Measurements from ENCODE around the gene LRIG3.

The LRIG3 gene

DNA sequence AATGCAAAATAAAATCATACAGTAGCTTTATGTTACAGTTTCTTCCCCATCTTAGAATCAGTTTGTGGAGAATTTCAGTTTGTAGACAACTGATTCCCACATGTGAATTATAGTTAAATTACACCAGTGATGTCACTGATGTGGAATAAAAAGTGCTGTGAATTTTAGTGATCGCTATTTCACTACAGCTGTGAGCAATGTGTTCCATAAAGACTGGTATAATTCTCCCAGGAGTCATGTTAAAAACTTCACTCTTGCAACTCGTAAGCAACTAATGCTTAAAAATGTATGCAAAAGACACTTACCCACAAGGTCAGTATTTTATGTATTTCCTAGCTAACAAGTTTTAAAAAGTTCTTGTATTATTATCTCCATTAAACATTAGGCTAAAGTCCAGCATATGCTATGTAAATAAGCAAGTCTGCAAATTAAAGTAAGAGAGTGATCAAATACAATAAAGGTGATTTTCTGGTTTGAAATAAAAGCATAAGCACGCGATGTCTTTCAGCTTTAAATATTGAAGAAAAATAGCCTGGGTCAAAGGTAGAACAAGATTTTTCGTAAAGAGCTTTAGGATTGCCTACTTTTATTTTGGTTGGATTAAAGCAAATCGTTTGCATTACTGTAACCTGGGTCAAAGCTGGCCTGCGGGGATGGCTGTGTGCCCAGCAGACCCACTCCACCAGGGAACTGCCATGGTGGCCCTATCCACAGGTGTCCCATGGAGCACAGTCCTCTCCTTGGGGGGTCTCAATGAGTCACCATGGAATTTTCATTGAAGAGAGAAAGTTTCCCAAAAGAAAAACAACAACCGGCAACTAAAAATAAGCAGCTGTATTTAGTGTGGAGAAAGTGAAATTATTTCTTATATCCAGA, 12.7 kb upstream of the LRIG3 start:
- in situ Hi-C loops (cut with HindIII; ENCODE audit: low sequenced_read_pairs), result no loop called here

DNA sequence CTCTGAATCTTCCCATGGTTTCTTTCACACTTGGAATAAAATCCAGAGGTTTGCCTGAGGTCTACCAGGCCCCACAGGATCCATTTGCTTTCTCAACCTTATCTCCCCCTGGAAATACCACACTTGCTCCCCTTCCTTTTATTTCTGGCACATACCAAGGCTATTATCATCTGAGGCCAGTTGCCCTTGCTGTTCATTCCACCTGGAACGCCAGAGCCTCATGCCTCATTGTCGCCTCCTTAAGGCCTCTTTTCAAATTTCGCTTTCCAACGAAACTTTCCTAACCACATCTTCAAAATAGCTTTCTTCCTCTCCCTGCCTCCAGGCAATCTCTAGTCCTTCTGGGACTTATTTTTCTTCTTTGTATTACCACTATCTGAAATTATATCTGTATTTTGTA, 11.2 kb upstream of the LRIG3 start:
- in situ Hi-C loops (cut with HindIII; ENCODE audit: low sequenced_read_pairs), result no loop called here

DNA sequence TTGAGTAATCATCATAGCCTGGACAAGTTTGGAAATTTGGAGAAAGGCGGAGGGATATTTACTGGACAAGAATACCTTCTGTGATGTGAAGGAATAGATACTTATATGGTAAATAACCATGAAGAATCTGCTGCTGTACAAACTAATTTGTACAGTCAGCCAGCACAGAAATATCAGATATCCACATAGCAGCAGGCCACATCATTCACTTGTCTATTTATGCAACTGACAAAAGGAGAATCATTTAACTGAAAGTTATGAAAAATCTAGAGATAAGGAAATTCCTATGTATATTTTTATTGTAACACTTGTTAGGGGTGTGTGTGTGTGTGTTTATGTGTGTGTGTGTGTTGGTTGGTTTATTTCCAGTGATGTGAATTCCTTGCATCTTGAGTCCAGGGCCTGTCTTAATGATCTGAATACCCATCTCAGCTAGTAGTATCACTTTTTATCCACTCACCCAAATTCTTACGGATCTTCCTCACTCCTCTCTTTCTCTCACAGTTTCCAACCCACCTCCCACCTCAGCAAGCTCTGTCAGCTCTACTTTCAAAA, 10.5 kb upstream of the LRIG3 start:
- in situ Hi-C loops (cut with HindIII; ENCODE audit: low sequenced_read_pairs), result no loop called here

DNA sequence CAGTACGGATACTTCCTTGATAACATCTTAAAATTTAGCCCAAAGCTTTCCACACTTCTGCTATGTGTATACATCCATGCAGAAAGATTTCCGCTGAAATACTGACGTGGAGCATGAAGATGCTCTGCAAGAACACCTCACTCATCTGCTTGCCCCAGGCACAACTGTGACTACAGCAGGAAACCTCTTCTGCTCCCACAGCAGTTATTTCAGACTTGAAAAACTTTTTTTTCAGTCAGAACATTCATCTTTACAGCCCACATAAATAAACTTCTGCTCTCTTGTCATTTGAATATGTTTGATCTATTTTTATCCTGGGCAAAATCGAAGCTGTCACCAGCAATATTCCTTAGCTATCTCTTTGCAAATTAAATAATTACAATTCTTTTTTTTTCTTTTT, 6.8 kb upstream of the LRIG3 start:
- in situ Hi-C loops (cut with HindIII; ENCODE audit: low sequenced_read_pairs), result no loop called here

DNA sequence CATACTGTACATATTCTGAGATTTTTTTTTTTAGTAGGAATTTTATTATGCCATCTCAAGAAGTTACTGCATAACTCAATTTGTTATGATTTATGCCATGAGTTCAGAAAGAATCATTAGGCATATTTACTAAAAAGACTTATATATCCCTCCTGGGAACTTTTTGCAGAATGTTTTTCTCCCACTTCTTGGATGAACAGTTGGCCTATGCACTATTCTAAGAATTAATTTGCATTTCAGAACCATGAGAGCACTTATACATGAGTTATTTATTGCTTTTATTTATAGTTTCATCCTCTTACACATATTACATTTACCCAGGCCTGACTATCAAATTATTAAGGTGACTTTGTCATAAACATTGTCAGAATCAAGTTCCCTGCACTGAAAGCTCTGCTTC, 6.3 kb upstream of the LRIG3 start:
- in situ Hi-C loops (cut with HindIII; ENCODE audit: low sequenced_read_pairs), result no loop called here

DNA sequence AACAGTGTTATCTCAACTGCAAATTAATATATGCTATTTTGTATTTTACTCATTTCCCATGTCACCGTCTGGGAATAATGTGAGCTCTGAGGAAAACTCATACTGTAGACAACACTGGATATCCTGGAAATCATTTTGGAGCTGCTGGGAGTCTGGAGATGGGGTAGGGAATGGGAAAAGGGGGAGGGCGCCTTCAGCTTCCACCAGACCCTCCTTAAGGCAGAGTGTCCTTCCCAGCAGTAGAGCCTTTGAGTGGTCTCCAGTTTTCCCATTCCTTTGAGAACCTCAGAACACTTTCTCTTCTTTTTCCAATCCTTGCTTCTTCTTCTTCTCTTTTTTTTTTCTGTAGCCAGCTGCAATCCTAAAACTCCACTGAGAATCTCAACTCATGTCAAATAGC, 5.4 kb upstream of the LRIG3 start:
- in situ Hi-C loops (cut with HindIII; ENCODE audit: low sequenced_read_pairs), result no loop called here

DNA sequence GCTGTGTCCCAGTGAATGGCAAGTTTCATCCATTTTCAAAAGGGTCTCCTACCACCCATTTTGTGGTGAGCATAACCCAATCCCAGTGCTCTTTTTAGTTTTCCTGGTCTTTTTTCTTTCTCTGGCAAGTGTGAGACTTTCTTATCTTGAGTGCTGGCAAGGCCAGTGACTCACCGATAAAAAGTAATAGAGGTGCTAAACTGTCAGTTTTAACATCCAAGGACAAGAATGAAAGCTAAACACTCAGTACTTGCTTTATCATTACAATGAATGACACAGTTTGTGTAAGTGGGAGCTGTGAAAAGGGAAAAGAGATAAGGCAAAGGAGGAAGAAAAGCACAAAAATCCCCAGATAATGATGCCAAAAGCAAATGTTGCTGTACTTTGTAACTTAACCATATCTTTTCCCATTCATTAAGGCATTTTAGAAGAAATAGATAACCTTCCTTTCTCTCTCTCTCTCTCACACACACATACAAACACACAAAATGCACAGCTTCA, 4.9 kb upstream of the LRIG3 start:
- in situ Hi-C loops (cut with HindIII; ENCODE audit: low sequenced_read_pairs), result no loop called here

DNA sequence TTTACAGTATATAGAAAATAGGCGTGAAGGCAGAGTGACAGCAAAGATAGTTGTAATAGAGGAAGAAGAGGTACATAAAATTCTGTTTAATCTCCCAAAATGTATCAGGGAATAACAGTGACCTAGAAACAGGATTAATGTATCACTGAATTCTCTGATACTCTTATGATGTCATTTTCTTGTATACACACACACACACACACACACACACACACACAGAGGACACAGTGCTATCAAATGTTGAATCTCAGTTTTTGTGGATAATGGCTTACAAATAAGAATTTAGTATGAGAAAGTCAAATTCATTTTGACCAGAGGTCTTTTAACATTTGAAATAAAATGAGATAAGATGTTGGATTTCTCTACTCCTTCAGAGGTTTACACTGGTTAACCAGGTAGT, 4.3 kb upstream of the LRIG3 start:
- in situ Hi-C loops (cut with HindIII; ENCODE audit: low sequenced_read_pairs), result no loop called here

DNA sequence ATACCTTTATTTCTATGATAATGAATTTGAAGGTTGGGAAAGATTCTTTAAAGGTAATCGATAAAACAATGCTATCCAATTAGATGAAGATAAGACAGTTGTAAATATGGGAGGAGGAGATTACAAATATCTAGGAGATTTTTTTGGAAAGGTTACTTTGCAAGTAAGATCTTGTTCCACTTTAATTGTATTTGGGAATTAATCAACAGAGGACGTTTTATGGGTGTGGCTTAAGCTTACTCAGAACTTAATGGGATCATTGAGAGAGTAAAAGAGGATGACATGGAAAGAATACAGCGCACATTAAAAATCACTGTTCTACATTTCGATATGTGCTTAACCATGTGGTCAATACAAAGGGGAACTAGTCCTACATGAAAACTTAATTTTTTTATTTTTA, 3.5 kb upstream of the LRIG3 start:
- in situ Hi-C loops (cut with HindIII; ENCODE audit: low sequenced_read_pairs), result no loop called here

DNA sequence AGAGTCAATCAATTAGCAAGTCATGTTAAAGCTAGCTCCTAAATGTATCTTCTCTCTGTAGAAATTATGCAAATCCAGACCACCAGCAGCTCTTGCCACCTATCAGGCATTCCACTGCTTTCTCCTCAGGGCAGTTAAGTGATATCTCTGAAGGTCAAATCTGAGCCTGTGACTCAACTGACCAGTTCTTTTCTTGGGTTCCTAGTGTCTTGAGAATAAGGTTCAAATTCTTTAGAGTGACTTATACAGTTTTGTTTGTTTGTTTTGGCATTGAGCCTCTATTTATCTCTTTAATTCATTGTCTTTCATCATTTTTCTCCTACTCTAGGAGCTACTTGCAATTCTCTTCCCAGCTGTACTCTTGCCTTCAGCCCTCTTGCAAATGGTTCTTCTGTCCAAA, 2.5 kb upstream of the LRIG3 start:
- in situ Hi-C loops (cut with HindIII; ENCODE audit: low sequenced_read_pairs), result no loop called here

DNA sequence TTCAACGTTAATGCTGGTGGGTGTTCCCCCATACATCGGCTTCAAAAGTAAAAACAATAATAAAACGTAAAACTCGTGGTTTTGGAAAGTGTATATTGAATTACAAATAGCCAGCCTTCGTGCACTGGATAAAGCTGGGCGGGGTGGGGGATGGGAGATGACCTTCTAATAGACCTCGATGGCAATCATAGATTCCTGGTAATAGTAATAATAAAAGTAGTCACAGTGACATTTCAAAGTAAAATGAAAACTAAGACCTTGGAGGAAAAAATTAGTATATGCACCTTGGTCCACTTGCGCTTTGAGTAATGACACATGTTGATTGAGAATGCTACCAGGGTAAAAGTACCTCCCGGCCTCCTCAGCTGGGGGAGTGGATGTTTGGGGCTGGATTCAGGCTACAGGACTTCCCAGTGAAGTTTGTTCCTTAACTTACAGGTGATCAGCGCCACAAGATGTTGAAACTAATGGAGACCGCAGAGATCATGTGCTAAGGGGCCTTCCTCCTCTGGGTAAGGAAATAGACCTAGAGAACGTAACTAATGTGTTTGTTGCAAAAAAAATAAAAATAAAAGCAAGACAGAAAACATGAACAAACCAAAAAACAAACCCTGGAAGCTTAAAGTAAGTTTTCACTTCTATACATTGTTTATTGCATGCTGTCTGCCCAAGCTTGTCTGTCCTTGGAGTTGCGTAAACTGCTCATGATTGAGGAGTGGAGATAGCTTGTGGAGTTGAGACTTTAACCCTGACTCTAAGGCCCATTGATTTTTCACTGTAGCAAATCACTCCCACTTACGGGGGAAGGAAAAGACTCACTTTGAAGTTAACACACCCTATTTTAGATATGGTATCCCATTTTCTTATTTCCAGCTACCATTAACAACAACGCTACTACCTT, 907 bp upstream of the LRIG3 start:
- in situ Hi-C loops (cut with HindIII; ENCODE audit: low sequenced_read_pairs), result no loop called here

DNA sequence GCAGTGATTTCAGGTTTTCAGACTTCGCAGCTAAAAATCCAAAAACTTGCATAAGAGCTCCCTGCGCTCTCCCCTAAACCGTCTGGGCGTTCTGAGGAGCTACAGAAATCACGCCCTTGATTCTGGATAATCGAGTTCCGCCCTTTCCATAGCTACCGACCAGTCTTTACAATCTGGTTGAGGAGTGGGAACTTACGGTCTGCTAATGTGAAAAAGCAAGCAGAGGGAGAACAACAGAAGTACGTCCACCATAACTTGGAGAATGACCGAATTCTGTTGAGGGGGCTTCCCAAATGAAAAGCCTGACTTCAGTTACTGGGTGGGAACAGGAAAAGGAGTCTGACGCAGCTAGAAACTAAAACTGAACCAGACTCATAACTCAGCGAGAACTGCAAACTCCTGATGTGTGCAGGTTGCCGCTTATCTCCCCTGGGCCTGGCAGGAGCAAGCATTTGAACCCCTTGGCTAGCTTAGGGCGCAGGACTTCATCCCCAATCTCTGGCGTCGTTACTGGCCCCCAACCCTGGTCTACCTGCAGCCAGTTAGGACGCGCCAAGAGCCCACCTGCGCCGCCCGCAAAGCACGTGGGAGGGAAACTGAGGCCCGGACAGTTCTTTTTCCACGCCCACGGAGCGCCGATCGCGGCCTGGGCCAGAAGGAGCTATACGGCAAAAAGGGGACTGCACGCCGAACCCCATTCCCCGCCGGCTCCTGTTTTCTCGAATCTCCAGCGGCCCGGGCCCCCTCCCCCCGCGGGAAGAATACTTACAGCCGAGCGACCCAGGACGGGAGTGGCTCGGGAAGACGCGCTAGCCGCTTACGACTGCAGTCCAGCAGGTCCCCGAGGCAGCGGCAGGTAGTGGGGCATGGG, 838 bp downstream of the LRIG3 start:
- in situ Hi-C loops (cut with HindIII; ENCODE audit: low sequenced_read_pairs), result no loop called here

DNA sequence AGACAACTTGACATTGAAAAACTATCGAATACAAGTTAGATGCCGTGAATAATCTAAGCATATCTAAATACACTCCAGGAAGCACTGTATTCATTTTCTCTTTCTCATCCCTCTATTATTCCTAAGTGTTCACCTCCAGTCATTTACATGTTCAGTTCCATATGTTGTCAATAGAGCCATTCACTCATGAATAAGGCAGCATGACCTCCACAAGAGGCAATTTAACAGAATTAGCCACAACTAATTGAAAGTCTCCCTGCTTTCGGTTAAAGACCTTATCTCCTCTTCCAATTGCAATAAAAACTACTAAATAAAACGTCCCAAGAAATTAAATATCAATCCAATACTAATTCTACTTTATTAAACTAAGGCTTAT, 1.8 kb downstream of the LRIG3 start:
- in situ Hi-C loops (cut with HindIII; ENCODE audit: low sequenced_read_pairs), result no loop called here

DNA sequence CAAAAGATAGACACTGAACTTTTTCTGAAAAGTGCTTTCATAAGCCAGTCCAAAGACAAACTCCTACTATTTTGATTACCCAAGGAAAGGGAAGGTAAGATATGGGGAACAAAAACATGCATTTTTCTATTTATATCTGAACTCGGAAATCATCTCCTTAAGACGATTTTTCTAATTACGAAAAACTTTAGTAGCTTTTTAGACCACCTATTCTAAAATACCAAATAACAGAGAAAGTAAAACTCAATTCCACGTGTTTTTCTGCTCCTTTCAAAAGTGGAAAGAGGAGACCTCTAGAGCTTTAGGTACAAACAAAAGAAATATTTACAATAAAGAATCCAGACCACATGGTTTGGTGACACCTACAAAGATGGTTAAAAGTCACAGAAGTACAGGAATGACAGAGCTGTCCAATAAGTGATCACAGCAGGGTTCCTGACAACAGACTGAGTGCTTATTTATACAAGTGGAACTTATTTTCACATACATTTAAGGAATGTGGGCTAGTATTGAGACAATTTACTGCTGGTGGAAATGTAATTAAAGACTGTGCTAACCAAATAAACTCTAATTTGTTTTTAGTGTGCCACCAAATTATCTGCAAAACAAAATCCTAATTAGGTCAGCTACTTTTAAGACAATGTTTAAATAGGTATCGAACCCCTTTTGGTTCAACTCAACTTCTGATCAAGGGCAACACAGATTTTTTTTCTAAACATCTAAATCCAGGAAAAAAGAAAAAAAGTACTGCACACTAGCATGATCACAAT, 2.4 kb downstream of the LRIG3 start:
- in situ Hi-C loops (cut with HindIII; ENCODE audit: low sequenced_read_pairs), result no loop called here

DNA sequence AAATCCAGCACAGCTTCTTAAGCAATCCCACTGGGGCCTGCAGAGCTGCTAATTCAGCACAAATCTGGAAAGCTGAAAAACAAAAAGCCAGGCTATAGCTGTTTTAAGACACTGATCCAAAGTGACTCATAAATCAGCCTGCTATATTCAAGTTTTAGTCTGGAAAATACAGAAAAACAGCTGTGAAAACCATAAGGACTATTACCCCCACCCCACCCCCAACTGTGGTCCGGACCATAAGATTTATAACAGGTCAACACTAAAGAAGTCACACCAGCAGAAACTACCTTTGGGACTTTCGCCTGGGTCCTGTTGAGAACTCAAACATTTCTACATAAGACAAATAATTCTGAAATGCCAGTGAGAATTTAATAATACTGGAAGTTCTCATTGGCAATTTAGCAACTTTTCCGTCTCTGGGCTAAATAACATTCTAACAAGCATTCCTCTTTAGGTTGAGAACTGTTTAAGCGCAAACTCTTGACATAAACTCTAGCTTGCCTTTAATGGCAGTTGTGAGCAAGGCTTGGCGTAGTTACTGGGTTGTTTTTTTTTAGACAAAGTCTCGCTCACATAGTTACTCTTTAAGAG, 3.3 kb downstream of the LRIG3 start:
- in situ Hi-C loops (cut with HindIII; ENCODE audit: low sequenced_read_pairs), result no loop called here

DNA sequence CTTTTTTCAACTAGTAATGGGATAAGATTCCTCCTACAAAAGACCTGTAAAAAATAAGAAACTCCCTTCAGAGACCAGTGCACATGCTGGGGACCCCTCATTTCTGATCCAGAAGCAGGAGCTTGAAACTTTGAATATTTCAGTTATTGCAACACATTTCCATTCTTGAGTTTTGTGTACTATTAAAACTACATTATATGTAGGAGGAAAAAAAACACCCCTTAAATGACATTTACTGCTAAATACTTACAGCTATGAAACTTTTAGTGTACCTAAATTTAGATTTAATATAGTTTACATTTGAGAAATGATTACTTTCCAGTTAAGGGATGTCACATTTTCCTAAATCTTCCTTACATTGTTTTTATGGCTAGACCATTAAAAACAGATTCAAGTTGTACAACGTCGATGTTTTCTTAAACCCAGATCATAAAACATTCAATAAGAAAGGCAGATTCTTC, 4.1 kb downstream of the LRIG3 start:
- in situ Hi-C loops (cut with HindIII; ENCODE audit: low sequenced_read_pairs), result no loop called here

DNA sequence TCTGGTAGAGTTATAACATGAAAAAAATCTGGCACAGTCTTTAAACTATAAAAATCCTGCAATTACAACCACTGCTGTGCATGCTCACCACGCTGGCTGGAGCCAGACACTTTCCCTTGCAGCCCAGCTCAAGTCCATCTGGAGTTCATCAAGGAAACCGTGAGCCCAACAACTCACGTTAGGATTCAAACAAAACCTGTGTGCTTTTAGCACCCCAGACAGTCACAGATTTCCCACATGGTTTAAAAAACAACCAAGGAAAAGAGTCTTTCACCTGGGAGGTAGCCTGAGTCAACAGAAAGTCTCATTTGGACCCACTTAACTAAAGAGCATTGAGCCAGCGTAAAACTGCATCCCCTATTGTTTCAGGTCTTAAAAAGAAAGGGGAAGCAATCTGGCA, 4.7 kb downstream of the LRIG3 start:
- in situ Hi-C loops (cut with HindIII; ENCODE audit: low sequenced_read_pairs), result no loop called here

DNA sequence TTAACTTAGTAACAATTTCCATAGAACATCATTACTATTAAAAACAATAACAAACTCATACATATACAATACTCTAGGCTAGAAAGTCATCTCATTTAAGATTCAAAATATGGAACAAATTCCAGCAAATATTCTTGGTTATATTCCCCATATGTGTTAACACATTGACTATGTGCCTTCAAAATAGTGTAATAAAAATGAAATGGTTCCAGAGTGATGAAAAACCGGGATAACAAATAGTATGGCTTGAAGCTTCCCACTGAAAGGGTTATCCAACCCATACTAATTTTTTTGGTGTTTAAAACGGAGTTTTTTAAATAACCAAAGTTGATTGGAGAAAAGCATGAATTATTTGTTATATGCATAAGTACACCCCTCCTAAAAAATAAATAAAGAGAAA, 5.3 kb downstream of the LRIG3 start:
- in situ Hi-C loops (cut with HindIII; ENCODE audit: low sequenced_read_pairs), result no loop called here

DNA sequence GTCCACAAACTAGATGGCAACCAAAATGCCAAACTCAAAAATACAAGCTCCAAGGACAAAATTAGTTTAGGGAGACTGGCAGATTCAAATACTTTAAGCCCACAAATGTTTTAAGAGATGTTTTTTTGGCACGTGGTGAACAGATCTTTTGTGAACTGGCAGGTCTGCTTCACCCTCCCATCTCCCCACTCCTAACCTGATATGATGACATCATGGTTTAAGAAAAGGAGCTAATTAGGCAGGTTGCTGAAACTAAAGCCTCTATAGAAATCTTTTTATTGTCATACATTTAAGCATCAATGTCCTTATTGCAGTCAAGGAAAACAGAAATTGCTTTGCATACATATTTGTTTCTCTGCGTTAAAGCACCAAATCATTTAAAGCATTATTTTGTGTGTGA, 5.8 kb downstream of the LRIG3 start:
- in situ Hi-C loops (cut with HindIII; ENCODE audit: low sequenced_read_pairs), result no loop called here

All from endothelial cell of hepatic sinusoid (primary cell).